GM12878 (cell line): Measurements from ENCODE around the gene STX8. TPM values are rescaled to one million over a fixed set of nuclear protein-coding genes. Genes with fewer than 3 reads are reported as not detected.

ENCODE experiments used
- ATAC-seq: fragments of 200-7000 bp; cut with Tn5 transposase; 3 replicates; pipeline ENCODE4 v1.9.1; 2020; ENCODE audit warnings: mild to moderate bottlenecking, moderate library complexity
- BruUV-seq: library from RNA; stranded (reverse); fragments of 400-500 nt; replicated peaks from 2 replicates; lab custom pipeline; 2021; lab: Mats Ljungman, UMichigan
- CTCF ChIA-PET: fragments of 300-600 bp; sonication (Branson Sonifier 250); formaldehyde crosslinking; extraction: SDS; loops from one replicate; lab custom pipeline; 2021; ENCODE audit warnings: inconsistent platforms; lab: Yijun Ruan, JAX
- POLR2A ChIA-PET: fragments of 350-600 bp; formaldehyde crosslinking; extraction: SDS; loops from one replicate; lab custom pipeline; 2021; ENCODE audit warnings: inconsistent platforms; lab: Charles Lee
- RAD21 ChIA-PET: fragments of 300-600 bp; sonication (Branson Sonifier 250); formaldehyde crosslinking; loops from one replicate; lab custom pipeline; 2023; ENCODE audit warnings: antibody characterized with exemption; ENCODE audit not compliant: unreplicated experiment; lab: Charles Lee
- SMC1A ChIA-PET: fragments of 300-600 bp; sonication (Branson Sonifier 250); formaldehyde crosslinking; loops from one replicate; lab custom pipeline; 2023; ENCODE audit not compliant: unreplicated experiment, uncharacterized antibody; lab: Charles Lee
- DNase-seq: peaks from one replicate; pipeline ENCODE4 v3.0.0-alpha.2; 2011; ENCODE audit warnings: low read depth, low spot score
- FAIRE-seq: peaks from 3 replicates; lab custom pipeline; 2011; peaks lifted over from hg19 to GRCh38; lab: Jason Lieb, UNC
- H2AFZ ChIP-seq: 2 replicates; pipeline ENCODE4 v1.6.0; 2011; ENCODE audit warnings: low read depth, low read length, control low read depth; ENCODE audit not compliant: control insufficient read depth
- H3K27ac ChIP-seq: 2 replicates; pipeline ENCODE4 v1.5.1; 2011; ENCODE audit warnings: control low read depth; ENCODE audit not compliant: control insufficient read depth, insufficient read depth
- H3K27me3 ChIP-seq, 2 experiments: replicated peaks in 1 of 2; 2 replicates each; pipeline versions ENCODE4 v1.6.0 to v1.6.1; 2011; ENCODE audit warnings: low read length in 1 of 2; ENCODE audit not compliant: control insufficient read depth in 2 of 2, insufficient read depth in 2 of 2
- H3K36me3 ChIP-seq, 2 experiments: 2 replicates each; pipeline ENCODE4 v1.5.1; 2011; ENCODE audit warnings: low read length in 1 of 2; ENCODE audit not compliant: control insufficient read depth in 2 of 2, insufficient read depth in 2 of 2
- H3K4me1 ChIP-seq: 2 replicates; pipeline ENCODE4 v1.6.1; 2011; ENCODE audit warnings: mild to moderate bottlenecking, low read length, moderate library complexity, mixed read lengths; ENCODE audit not compliant: control insufficient read depth, insufficient read depth
- H3K4me2 ChIP-seq: 2 replicates; pipeline ENCODE4 v1.6.0; 2011; ENCODE audit warnings: control low read depth; ENCODE audit not compliant: control insufficient read depth, insufficient read depth
- H3K4me3 ChIP-seq: fragments of 200-600 bp; sonication (generic); 2 replicates; pipeline ENCODE4 v1.5.1; 2016
- H3K79me2 ChIP-seq: 2 replicates; pipeline ENCODE4 v1.6.0; 2011; ENCODE audit warnings: low read length; ENCODE audit not compliant: control insufficient read depth, insufficient read depth
- H3K9ac ChIP-seq: 2 replicates; pipeline ENCODE4 v1.8.0; 2011; ENCODE audit warnings: low read length, control low read depth, mixed read lengths; ENCODE audit not compliant: control insufficient read depth, insufficient read depth
- H3K9me3 ChIP-seq: replicated peaks from 3 replicates; pipeline ENCODE4 v1.5.1; 2011; ENCODE audit warnings: mild to moderate bottlenecking, low read length; ENCODE audit not compliant: control insufficient read depth, insufficient read depth
- H4K20me1 ChIP-seq: 2 replicates; pipeline ENCODE4 v1.6.0; 2011; ENCODE audit not compliant: control insufficient read depth, insufficient read depth
- FOS ChIP-seq: IDR thresholded peaks from 3 replicates; pipeline ENCODE4 v1.6.1; 2011; ENCODE audit warnings: borderline replicate concordance; ENCODE audit not compliant: insufficient read length; ENCODE audit errors: extremely low read depth
- MEF2B ChIP-seq: fragments of 450-650 bp; IDR thresholded peaks from 2 replicates; pipeline ENCODE4 v1.6.1; 2018; ENCODE audit warnings: mild to moderate bottlenecking, moderate library complexity; ENCODE audit not compliant: partially characterized antibody, poor library complexity, severe bottlenecking
- NFIC ChIP-seq: IDR thresholded peaks from 2 replicates; pipeline ENCODE4 v1.6.1; 2012; ENCODE audit warnings: low read depth, mild to moderate bottlenecking, inconsistent platforms, low read length, moderate library complexity
- POLR2A ChIP-seq: IDR thresholded peaks from 2 replicates; pipeline ENCODE4 v1.6.1; 2011; ENCODE audit warnings: low read depth, mild to moderate bottlenecking, low read length
- POU2F2 ChIP-seq: IDR thresholded peaks from 3 replicates; pipeline ENCODE4 v1.6.1; 2011; ENCODE audit warnings: low read depth, mild to moderate bottlenecking, low read length, borderline replicate concordance
- SREBF1 ChIP-seq: IDR thresholded peaks from 2 replicates; pipeline ENCODE4 v1.6.1; 2012; ENCODE audit warnings: mild to moderate bottlenecking, low read length
- STAT3 ChIP-seq: IDR thresholded peaks from 2 replicates; pipeline ENCODE4 v1.6.1; 2011; ENCODE audit warnings: low read depth, low read length, improper control_type of control experiment
- USF2 ChIP-seq: IDR thresholded peaks from 2 replicates; pipeline ENCODE4 v1.6.1; 2011; ENCODE audit warnings: low read depth, low read length, improper control_type of control experiment, borderline replicate concordance
- WGBS: methylation state at CpG from one replicate; pipeline ENCODE4 v1.1.6; 2016; ENCODE audit warnings: low lambda C conversion rate; ENCODE audit not compliant: insufficient replicate concordance, insufficient coverage; ENCODE audit errors: missing lambda C conversion rate; 5-methylcytosine and 5-hydroxymethylcytosine counted together
- in situ Hi-C: fragments of 300-500 bp; cut with MboI; formaldehyde crosslinking; loops from 9 replicates; pipeline ENCODE4 v1.14.3; 2018; ENCODE audit warnings: mixed read lengths
- intact Hi-C: fragments of 100-400 bp; cut with micrococcal nuclease; formaldehyde crosslinking; loops from one replicate; pipeline ENCODE4 v1.14.2; 2022; ENCODE audit not compliant: unreplicated experiment
- polyA plus RNA-seq, 11 experiments: library from polyadenylated mRNA; depleted of rRNA in 4 of 11; unstranded in 6 of 11; stranded (reverse) in 5 of 11; fragments of >200 nt; fragmentation: Nextera tagmentation in 4 of 11; fragmentation: Illumina TruSeq in 1 of 11; extraction: Ambion mirVana in 4 of 11; extraction: Trizol in 1 of 11; gene quantifications; 1 replicate in 1 of 11; 2 replicates in 10 of 11; pipeline versions ENCODE4 v1.2.1 to v1.2.3, GENCODE V29; 2011 to 2016; ENCODE audit warnings: inconsistent platforms in 2 of 11, missing spikeins in 2 of 11, low read depth in 1 of 11
- total RNA-seq, 4 experiments: library from RNA; depleted of rRNA in 3 of 4; stranded (reverse); fragments of >200 nt in 3 of 4; fragmentation: Illumina TruSeq in 1 of 4; extraction: Trizol in 1 of 4; gene quantifications; 2 replicates each; pipeline versions ENCODE4 v1.2.1 to v1.2.3, GENCODE V29; 2013 to 2021

Gene STX8
- total and polyA plus RNA-seq, 10 of the 15 experiments (the other 5 are each of a cell fraction or from before 2014, with no cell fraction given) = 47.9 to 151 (median 72.9) TPM

- no peak for ATAC-seq
- intact Hi-C loops (no loop called here), in situ Hi-C loops (no loop called here)
- Histone ChIP-seq H3K4me3 (no peak overlapping the region), H4K20me1 (no peaks in the 10 kb centered on the region), H3K9ac (no peak overlapping the region), H3K27ac (no peak overlapping the region), H3K4me2 (no peak overlapping the region), H3K79me2 (no peaks in the 10 kb centered on the region), H3K27me3 (no peaks in the 10 kb centered on the region), H3K9me3 (no peaks in the 10 kb centered on the region), H3K4me1 (no peaks in the 10 kb centered on the region), H2AFZ (no peak overlapping the region), H3K36me3 (no peaks in the 10 kb centered on the region)
- SMC1A ChIA-PET = no interaction called here
- 83% methylated on average over 4 of the region's 4 CpGs for WGBS
- FAIRE-seq = no peak
- POLR2A ChIA-PET = no interaction called here
- DNase-seq = no peak
- CTCF ChIA-PET = no interaction called here
- BruUV-seq = no TSS peak
- no peak for TF ChIP-seq FOS
- TF ChIP-seq POU2F2 = no peak
- TF ChIP-seq SREBF1 = no peak
- no peak for TF ChIP-seq USF2
- RAD21 ChIA-PET = no interaction called here
Observed at GRCh38 chr17:9473711-9474110, 101.9 kb downstream of the STX8 start.

DNA sequence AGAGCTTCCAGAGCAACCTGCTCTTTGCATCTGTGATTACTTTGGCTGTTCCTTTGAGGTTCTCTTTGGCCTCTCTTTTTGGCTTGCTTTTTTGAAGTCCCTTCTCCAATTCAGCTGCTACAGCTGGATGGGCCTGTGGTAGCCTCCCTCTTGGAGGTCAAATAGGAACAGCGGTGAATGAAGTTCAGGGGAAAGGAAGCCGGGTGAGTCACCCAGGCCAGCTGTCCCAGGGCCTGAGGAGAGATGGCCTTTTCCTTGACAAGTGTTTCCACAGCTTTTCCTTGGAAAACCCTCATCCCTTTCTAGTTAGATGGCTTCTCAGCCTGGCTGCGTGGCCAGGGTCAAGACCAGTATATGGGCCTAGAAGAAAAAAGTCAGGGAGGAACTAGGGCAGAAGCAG is 103.1 kb downstream of the STX8 start:
- CTCF ChIA-PET = no interaction called here
- no peaks in the 10 kb centered on the region for H3K27me3 ChIP-seq
- no peaks in the 10 kb centered on the region for H3K4me1 ChIP-seq

More for the DNA sequence above, 103.1 kb downstream of the STX8 start:
- 98% methylated on average over 3 of the region's 3 CpGs for WGBS
- Histone ChIP-seq H3K79me2 (no peaks in the 10 kb centered on the region), H2AFZ (no peak overlapping the region), H4K20me1 (no peaks in the 10 kb centered on the region), H3K4me3 (no peak overlapping the region), H3K36me3 (no peaks in the 10 kb centered on the region), H3K9me3 (no peaks in the 10 kb centered on the region), H3K9ac (no peak overlapping the region), H3K4me2 (no peak overlapping the region), H3K27ac (no peak overlapping the region)
- intact Hi-C loops (no loop called here), in situ Hi-C loops (no loop called here)
- DNase-seq (no peak), FAIRE-seq (no peak), ATAC-seq (no peak)
- no peak for TF ChIP-seq STAT3
- TF ChIP-seq POLR2A = no peak
- no peak for TF ChIP-seq NFIC
- no peak for TF ChIP-seq MEF2B
- BruUV-seq = no TSS peak
- ChIA-PET RAD21 (no interaction called here), SMC1A (no interaction called here), POLR2A (no interaction called here)
